ENCODE data around the gene MYRIP. TPM values are rescaled to one million over a fixed set of nuclear protein-coding genes. Genes with fewer than 3 reads are reported as not detected.

Gene MYRIP
- total and polyA plus RNA-seq, 11 donors, result 0.42 to 2.2 (median 0.90) TPM

GRCh38 chr3:39933986-39934693 lies 124.7 kb downstream of the MYRIP start:
- ATAC-seq (no peak), DNase-seq (no peak)
- WGBS, 4 donors, result 34 to 41% (median 38%) methylated on average over 1 of the region's 1 CpG
- no peaks in the 10 kb centered on the region for H3K9me3 ChIP-seq
- intact Hi-C loops (cut with DNase I), result loop anchor here in 1 of 10 donors (2.0 kb wide), 1 partner anchor 27 kb away; no protein-coding TSS in a partner anchor
- H3K27ac ChIP-seq, result no peak overlapping the region
- no peak overlapping the region for H3K4me3 ChIP-seq
- H3K4me1 ChIP-seq, result peaks cover 0 to 29% (median 12%) of the 10 kb centered on the region in 12 donors
- H3K27me3 ChIP-seq, result no peaks in the 10 kb centered on the region
- TF ChIP-seq POLR2A (IDR thresholded peaks at IDR 0.05) (no peak), CTCF (IDR thresholded peaks at IDR 0.05) (no peak)
- H3K36me3 ChIP-seq, result no peaks in the 10 kb centered on the region

DNA sequence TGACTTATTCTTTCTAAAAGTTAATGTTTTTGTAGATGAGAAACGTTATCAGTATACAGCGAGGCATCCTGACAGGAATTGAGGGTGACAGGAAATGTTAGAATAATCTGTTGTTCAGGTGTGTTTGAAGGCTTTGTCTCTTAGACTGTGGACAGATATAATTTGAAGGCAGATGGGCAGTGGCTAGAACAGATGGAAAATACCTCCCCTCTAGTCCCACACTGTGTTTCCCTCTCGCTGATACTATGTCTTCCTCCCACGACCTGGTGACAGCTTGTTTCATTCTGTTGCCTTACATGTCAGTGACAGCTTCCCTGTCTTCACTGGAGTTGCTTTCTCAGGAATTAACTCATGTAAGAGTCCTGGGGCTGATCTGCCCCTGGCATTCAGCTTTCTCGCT lies 125.3 kb downstream of the MYRIP start:
- Histone ChIP-seq H3K27ac (no peak overlapping the region), H3K36me3 (no peaks in the 10 kb centered on the region), H3K27me3 (no peaks in the 10 kb centered on the region), H3K4me1 (peaks cover 0 to 29% (median 12%) of the 10 kb centered on the region in 12 donors), H3K9me3 (no peaks in the 10 kb centered on the region), H3K4me3 (no peak overlapping the region)
- ATAC-seq (peak in 1 of 4 donors; percentile 11), DNase-seq (no peak)
- WGBS, 4 donors, result 24 to 36% (median 32%) methylated on average over 5 of the region's 5 CpGs
- no peak for TF ChIP-seq POLR2A (IDR thresholded peaks at IDR 0.05)
- no peak for TF ChIP-seq CTCF (IDR thresholded peaks at IDR 0.05)
- intact Hi-C loops (cut with DNase I), result loop anchor here in 1 of 10 donors (2.0 kb wide), 1 partner anchor 26 kb away; no protein-coding TSS in a partner anchor

DNA sequence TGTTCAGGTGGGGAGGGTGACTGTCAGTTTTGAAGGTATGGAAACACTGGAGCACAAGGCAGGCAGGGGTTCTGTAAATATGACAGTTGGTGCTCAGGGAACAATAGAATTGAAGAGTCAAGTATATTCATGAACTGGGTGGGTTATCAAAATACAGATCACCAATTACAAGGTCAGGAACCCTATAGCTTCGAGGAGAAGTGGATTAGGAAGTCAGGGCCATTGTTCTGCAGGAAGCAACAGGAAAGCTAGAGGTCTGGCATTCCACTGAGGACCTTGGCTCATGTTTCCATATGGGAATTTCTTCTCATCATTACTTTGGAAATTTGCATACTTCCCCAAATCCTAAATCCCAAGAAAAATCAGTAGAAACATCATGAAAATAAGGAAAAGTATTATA lies 125.9 kb downstream of the MYRIP start:
- Histone ChIP-seq H3K27me3 (no peaks in the 10 kb centered on the region), H3K36me3 (no peaks in the 10 kb centered on the region), H3K4me1 (peaks cover 0 to 29% (median 12%) of the 10 kb centered on the region in 12 donors), H3K27ac (no peak overlapping the region), H3K4me3 (no peak overlapping the region), H3K9me3 (no peaks in the 10 kb centered on the region)
- intact Hi-C loops (cut with DNase I), result loop anchor here in 1 of 10 donors (2.0 kb wide), 1 partner anchor 26 kb away; no protein-coding TSS in a partner anchor
- ATAC-seq (no peak), DNase-seq (no peak)
- no peak for TF ChIP-seq CTCF (IDR thresholded peaks at IDR 0.05)
- no peak for TF ChIP-seq POLR2A (IDR thresholded peaks at IDR 0.05)
- WGBS, 4 donors, result 33 to 50% (median 37%) methylated on average over 1 of the region's 1 CpG

- ATAC-seq, result no peak
- no peak for DNase-seq
- Histone ChIP-seq H3K27me3 (no peaks in the 10 kb centered on the region), H3K27ac (peak overlapping the region in 2 of 12 donors; percentile 45 to 47), H3K36me3 (no peaks in the 10 kb centered on the region), H3K9me3 (no peaks in the 10 kb centered on the region), H3K4me3 (no peak overlapping the region), H3K4me1 (peaks cover 0 to 29% (median 12%) of the 10 kb centered on the region in 12 donors)
- intact Hi-C loops (cut with DNase I), result no loop called here
- no peak for TF ChIP-seq POLR2A (IDR thresholded peaks at IDR 0.05)
- no peak for TF ChIP-seq CTCF (IDR thresholded peaks at IDR 0.05)
- WGBS, 4 donors, result 89 to 94% (median 90%) methylated on average over 1 of the region's 1 CpG
These were observed 127.4 kb downstream of the MYRIP start for GRCh38 chr3:39936848-39937247.
